ENCODE data around the gene ZSWIM2. TPM values are rescaled to one million over a fixed set of nuclear protein-coding genes. Genes with fewer than 3 reads are reported as not detected.

The ZSWIM2 gene
- total and polyA plus RNA-seq, 2 of the 4 experiments (the other 2 are of a cell fraction) = 0.09 TPM; not detected in 1

GRCh38 chr2:186806591-186806990 is 42.4 kb downstream of the ZSWIM2 start:
- Histone ChIP-seq H3K27me3 (ENCODE audit: control insufficient read depth, insufficient read depth, low read length) (no peaks in the 10 kb centered on the region; the same call in 1 of the 2 replicates), H2AFZ (replicated peaks; ENCODE audit: low read length, poor library complexity) (no peak overlapping the region), H2BK5ac (ENCODE audit: low read depth, low read length, poor library complexity, severe bottlenecking) (no peak overlapping the region), H3K4me1 (ENCODE audit: control insufficient read depth, insufficient read depth, low read length) (no peaks in the 10 kb centered on the region), H4K91ac (ENCODE audit: insufficient read depth, low read depth, low read length) (no peak overlapping the region), H3K9me3 (ENCODE audit: control insufficient read depth, insufficient read depth, low read length) (no peaks in the 10 kb centered on the region), H3K9ac (ENCODE audit: low read depth, low read length) (no peak overlapping the region), H3K23ac (ENCODE audit: low read depth, low read length) (no peak overlapping the region), H3K4me2 (ENCODE audit: low read depth, low read length) (no peak overlapping the region), H2AK5ac (ENCODE audit: low read depth, low read length) (no peak overlapping the region), H3K14ac (replicated peaks; ENCODE audit: low read depth, low read length) (no peak overlapping the region), H3K36me3 (ENCODE audit: control insufficient read depth, insufficient read depth, low read length) (no peaks in the 10 kb centered on the region), H2BK15ac (ENCODE audit: low read depth, low read length) (no peak overlapping the region), H3K27ac (ENCODE audit: insufficient read depth, low read length) (no peak overlapping the region), H4K20me1 (ENCODE audit: insufficient read depth, low read length) (no peaks in the 10 kb centered on the region), H2BK20ac (ENCODE audit: low read depth, low read length) (no peak overlapping the region), H3K56ac (ENCODE audit: extremely low read depth, insufficient read depth, low read length) (no peak overlapping the region), H3K18ac (ENCODE audit: low read depth, low read length) (no peak overlapping the region), H3K79me1 (ENCODE audit: low read depth in 1 of 2, low read length in 2 of 2) (no peaks in the 10 kb centered on the region), H2BK120ac (ENCODE audit: low read depth, low read length) (no peak overlapping the region), H3K9me1 (ENCODE audit: insufficient read depth, low read length) (no peaks in the 10 kb centered on the region), H3K4ac (ENCODE audit: low read depth, low read length) (no peak overlapping the region), H4K8ac (ENCODE audit: low read depth in 2 of 2, low read length in 2 of 2) (no peak overlapping the region), H3K4me3 (ENCODE audit: insufficient read depth, low read depth, low read length) (no peak overlapping the region), H4K5ac (ENCODE audit: low read depth, low read length) (no peak overlapping the region), H2AK9ac (replicated peaks; ENCODE audit: low read depth, low read length, poor library complexity) (no peak overlapping the region)
- intact Hi-C loops (cut with micrococcal nuclease) (no loop called here), in situ Hi-C loops (cut with MboI; ENCODE audit: low sequenced_read_pairs) (no loop called here), dilution Hi-C loops (cut with HindIII; ENCODE audit: low sequenced_read_pairs, unreplicated experiment) (no loop called here)
- ChIA-PET POLR2A (ENCODE audit: unreplicated experiment) (no interaction called here), CTCF (no interaction called here)
- WGBS, 2 experiments (ENCODE audit: extremely low coverage in 2 of 2, insufficient read length in 1 of 2) = no CpG with 5 or more reads among the region's 1 CpG
- TF ChIP-seq RCOR1 (IDR thresholded peaks at IDR 0.05; ENCODE audit: insufficient replicate concordance, low read length) (no peak), CHD1 (IDR thresholded peaks at IDR 0.05; ENCODE audit: low read depth, low read length) (no peak), ELK1 (IDR thresholded peaks at IDR 0.05; ENCODE audit: borderline replicate concordance, low read depth, low read length) (no peak), SMC3 (IDR thresholded peaks at IDR 0.05; ENCODE audit: low read depth, low read length) (no peak), BHLHE40 (IDR thresholded peaks at IDR 0.05; ENCODE audit: low read depth, low read length) (no peak), MXI1 (IDR thresholded peaks at IDR 0.05; ENCODE audit: borderline replicate concordance, low read depth, low read length) (no peak), RFX5 (IDR thresholded peaks at IDR 0.05; ENCODE audit: low read depth, low read length) (no peak), CEBPB (IDR thresholded peaks at IDR 0.05; ENCODE audit: low read depth, low read length) (no peak), MAZ (IDR thresholded peaks at IDR 0.05; ENCODE audit: borderline replicate concordance, low read depth, low read length) (no peak), NFE2L2 (IDR thresholded peaks at IDR 0.05; ENCODE audit: low read depth, low read length) (no peak), MAFK (IDR thresholded peaks at IDR 0.05; ENCODE audit: low read depth, low read length) (no peak), RAD21 (IDR thresholded peaks at IDR 0.05; ENCODE audit: low read length) (no peak), USF2 (IDR thresholded peaks at IDR 0.05; ENCODE audit: low read depth, low read length) (no peak), POLR2A (IDR thresholded peaks at IDR 0.05; ENCODE audit: low read depth, low read length) (no peak)
- TF ChIP-seq, protein P1, sequence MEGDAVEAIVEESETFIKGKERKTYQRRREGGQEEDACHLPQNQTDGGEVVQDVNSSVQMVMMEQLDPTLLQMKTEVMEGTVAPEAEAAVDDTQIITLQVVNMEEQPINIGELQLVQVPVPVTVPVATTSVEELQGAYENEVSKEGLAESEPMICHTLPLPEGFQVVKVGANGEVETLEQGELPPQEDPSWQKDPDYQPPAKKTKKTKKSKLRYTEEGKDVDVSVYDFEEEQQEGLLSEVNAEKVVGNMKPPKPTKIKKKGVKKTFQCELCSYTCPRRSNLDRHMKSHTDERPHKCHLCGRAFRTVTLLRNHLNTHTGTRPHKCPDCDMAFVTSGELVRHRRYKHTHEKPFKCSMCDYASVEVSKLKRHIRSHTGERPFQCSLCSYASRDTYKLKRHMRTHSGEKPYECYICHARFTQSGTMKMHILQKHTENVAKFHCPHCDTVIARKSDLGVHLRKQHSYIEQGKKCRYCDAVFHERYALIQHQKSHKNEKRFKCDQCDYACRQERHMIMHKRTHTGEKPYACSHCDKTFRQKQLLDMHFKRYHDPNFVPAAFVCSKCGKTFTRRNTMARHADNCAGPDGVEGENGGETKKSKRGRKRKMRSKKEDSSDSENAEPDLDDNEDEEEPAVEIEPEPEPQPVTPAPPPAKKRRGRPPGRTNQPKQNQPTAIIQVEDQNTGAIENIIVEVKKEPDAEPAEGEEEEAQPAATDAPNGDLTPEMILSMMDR (conservative IDR thresholded peaks at IDR 0.05; ENCODE audit: low read depth, low read length) = no peak
- BruUV-seq (replicated peaks) = no TSS peak
- no peak for ATAC-seq (ENCODE audit: low read depth)
- no peak for DNase-seq
